Measurements from ENCODE around the gene CSGALNACT2.
A peak's percentile ranks its signal among the peaks of the same experiment; 100 is the strongest.
"Not testable (repeated sequence)": the region's sequence is repeated elsewhere in the genome, so short reads cannot be mapped to it uniquely, and the experiment has no call there.

Gene CSGALNACT2

DNA sequence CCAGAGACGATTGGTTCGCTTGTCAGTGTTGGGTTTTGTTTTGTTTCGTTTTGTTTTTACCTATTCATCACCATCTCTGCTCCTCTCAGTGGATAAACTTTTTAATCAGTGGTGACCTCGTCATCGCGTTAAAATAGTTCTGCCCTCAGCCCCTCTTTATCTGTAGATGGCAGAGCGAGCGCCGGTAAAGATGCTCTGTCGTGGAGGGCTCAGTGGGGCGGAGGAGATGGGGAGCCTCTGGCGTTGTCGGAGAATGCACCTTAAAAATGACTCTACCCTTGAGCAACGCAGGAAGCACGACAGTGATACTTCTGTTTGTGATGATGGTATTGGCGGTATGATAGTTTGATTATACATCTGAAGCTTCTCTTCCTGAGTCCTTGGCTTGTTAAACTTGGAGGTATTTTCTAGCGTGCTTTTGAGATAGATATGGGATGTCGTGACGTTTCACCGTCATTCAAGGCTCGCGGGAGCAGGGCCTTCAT lies 554 bp downstream of the CSGALNACT2 start:
- no peak for FAIRE-seq

DNA sequence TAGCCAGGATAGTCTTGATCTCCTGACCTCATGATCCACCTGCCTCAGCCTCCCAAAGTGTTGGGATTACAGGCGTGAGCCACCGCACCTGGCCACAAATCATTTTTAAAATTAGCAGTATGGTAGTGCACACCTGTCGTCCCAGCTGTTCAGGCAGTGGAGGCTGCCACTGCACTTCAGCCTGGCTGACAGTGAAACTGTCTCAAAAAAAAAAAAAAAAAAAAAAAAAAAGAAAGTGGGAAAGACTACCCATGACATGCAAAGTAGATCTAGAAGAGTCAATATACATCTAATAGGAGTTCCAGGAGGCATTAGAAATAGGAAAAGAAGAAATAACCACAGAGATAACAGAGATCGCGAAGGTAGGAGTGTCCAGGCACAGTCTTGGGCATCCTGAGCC lies 3.2 kb downstream of the CSGALNACT2 start:
- FAIRE-seq, result no peak
- no peak for DNase-seq (ENCODE audit: low spot score)

More for the DNA sequence above, 554 bp downstream of the CSGALNACT2 start:
- DNase-seq (ENCODE audit: low spot score), result peak; percentile 62

GRCh38 chr10:43145311-43145710 lies 7.1 kb downstream of the CSGALNACT2 start:
- no peak for FAIRE-seq
- no peak for DNase-seq (ENCODE audit: low spot score)

GRCh38 chr10:43145936-43146335 lies 7.7 kb downstream of the CSGALNACT2 start:
- FAIRE-seq; DNase-seq (ENCODE audit: low spot score): not testable (repeated sequence)

DNA sequence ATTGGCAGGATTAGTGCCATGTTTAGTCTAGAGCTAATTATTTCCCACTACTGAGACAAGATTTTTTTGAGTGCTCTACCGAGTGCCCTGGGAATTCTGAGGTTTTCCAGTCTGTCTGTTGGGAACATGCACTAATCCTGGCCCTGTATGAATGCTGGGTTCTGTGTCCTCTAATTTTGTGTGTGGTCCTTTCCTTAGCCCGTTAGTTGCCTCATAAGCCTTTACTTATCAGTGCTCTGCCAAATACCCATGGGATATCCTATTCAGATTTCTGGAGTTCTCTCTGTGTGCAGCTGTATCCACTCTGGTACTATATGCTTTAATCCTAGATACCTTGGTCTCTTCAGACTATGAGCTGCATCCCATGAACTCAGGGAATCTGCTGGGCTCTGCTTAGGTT lies 13.1 kb downstream of the CSGALNACT2 start:
- DNase-seq (ENCODE audit: low spot score), result no peak
- FAIRE-seq, result no peak

DNA sequence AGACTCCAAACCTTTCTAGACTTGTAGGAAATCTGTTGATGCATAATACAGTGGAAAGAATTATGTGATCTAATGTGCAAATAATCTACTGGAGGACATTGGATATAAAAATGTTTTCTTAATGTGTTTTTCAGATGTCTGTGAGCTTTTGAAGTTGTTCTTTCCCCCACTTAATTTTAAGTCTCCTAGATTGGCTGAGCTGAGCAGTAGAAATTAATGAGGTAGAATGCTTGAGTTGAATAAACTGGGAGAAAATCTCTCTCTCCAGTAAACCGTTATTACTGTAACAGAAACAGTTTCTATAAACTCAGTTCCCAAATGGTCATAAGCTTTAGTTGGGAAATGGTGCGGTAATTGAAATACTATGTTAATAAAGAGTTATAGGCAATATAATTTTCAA lies 15.7 kb downstream of the CSGALNACT2 start:
- DNase-seq (ENCODE audit: low spot score), result no peak
- no peak for FAIRE-seq

DNA sequence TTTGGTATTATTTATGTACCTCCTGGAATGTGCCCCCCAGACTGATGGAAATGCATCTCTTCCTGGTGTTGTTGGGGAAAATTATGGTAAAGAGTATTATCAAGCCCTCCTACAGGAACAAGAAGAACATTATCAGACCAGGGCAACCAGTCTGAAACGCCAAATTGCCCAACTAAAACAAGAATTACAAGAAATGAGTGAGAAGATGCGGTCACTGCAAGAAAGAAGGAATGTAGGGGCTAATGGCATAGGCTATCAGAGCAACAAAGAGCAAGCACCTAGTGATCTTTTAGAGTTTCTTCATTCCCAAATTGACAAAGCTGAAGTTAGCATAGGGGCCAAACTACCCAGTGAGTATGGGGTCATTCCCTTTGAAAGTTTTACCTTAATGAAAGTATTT lies 17.0 kb downstream of the CSGALNACT2 start:
- FAIRE-seq (peak; percentile 58), DNase-seq (ENCODE audit: low spot score) (no peak)

DNA sequence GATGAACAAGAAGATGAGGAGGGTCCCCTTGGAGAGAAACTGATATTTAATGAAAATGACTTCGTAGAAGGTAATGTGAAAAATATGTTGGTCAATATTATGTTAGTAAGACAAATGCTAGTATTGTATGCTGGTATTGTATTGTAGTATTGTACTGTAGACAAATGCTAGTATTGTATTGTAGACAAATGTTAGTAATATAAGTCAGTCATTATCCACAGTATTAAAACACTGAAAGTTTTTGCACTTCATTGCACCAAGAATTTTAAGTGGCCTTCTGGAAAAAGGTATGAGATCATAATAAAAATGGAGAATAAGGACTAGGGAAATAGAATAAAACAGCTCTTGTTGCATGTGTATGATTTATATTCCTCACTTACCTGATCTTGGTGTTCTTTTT lies 17.5 kb downstream of the CSGALNACT2 start:
- peak; percentile 9 for FAIRE-seq

DNA sequence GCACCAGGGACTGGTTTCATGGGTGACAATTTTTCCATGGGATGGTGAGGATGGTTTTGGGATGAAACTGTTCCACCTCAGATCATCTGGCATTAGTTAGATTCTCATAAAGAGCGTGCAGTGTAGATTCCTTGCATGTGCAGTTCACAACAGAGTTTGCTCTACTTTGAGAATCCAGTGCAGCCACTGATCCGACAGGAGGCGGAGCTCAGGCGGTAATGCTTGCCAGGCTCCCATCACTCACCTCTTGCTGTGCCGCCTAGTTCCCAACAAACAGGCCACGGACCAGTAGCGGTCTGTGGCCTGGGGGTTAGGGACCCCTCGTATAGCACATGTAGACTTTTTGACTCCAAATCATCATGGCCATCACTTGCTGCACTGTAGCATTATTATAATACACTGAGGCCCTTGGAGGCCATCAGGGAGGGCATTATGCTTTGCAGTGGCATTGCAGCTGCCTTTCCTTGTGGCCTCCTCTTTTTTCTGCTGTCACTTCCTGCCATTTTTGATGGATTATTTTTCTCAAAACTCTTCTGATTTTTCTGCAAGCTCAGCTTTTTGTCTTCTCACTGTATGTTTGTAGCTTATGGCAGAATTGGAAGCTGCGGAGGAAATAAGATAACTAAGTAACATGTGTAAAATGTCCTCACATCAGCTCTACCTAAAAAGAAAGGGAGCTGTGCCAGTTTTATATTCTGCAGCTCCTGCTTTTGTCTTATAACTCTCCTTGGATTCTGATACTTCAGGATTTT lies 18.5 kb downstream of the CSGALNACT2 start:
- DNase-seq (ENCODE audit: low spot score) (no peak), FAIRE-seq (peak; percentile 20)

More for the DNA sequence above, 17.5 kb downstream of the CSGALNACT2 start:
- DNase-seq (ENCODE audit: low spot score), result no peak

DNA sequence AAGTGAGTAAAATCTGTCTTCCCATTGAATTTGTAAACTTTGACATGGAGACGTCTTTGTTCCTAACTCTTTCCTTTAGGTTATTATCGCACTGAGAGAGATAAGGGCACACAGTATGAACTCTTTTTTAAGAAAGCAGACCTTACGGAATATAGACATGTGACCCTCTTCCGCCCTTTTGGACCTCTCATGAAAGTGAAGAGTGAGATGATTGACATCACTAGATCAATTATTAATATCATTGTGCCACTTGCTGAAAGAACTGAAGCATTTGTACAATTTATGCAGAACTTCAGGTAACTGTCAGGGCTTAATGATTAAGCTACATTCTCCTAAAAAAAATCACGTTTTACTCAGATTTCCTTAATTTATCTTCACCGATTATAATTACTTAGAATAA lies 20.4 kb downstream of the CSGALNACT2 start:
- DNase-seq (ENCODE audit: low spot score), result no peak
- FAIRE-seq, result no peak

- FAIRE-seq, result no peak
These were observed 22.0 kb downstream of the CSGALNACT2 start for GRCh38 chr10:43160046-43160920.

GRCh38 chr10:43160921-43161255 lies 22.6 kb downstream of the CSGALNACT2 start:
- DNase-seq (ENCODE audit: low spot score) (no peak), FAIRE-seq (no peak)

More at GRCh38 chr10:43160046-43160920, 22.0 kb downstream of the CSGALNACT2 start:
- DNase-seq (ENCODE audit: low spot score), result no peak

DNA sequence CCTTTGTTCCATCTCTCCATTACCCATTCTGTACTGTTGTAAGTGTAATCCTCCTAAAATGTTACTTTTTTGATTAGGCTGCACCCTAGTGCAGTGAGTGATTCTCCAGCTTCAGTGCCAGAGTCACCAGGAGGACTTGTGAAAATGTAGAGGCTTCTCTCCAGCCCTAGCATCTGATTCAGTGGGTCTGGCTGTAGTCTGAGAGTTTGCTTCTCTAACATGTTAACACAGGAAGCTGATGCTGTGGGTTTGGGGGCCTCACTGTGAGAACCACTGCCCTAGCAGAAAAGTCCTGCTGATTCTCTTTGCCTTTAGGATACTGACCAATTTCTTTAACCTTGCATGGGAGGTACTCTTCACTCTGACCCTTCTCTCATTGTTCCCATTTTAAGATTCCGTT lies 24.4 kb downstream of the CSGALNACT2 start:
- FAIRE-seq (no peak), DNase-seq (ENCODE audit: low spot score) (no peak)

DNA sequence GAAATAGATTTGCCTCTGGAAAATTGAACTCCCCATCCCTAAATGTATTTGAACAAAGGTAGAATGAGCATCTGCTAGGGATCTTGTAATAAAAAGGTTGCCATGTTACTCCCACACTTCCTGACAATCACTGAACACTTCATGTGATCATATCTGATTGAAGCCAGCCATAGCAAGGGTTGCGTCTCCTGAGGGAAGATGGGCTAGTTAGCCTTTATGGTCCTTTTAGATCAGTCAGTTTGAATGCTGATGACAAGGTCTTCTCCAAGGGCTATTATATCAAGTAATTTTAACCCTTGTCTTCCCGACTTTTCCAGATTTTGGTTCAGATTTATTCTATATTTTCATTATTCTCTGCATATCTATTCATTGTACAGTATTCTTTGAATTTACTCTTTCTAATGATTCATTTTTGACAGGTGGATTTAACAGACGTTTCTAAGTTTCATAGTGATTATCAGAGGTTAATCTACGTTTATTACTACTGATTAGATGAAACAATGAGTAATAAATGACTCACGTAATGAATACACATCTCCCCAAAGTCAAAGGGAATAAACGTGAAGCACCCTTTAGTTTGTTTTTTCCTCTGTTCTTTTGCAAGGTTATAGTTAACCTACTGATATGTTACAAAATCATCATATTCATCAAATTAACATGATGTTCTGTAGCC lies 28.1 kb downstream of the CSGALNACT2 start:
- no peak for DNase-seq (ENCODE audit: low spot score)
- no peak for FAIRE-seq

DNA sequence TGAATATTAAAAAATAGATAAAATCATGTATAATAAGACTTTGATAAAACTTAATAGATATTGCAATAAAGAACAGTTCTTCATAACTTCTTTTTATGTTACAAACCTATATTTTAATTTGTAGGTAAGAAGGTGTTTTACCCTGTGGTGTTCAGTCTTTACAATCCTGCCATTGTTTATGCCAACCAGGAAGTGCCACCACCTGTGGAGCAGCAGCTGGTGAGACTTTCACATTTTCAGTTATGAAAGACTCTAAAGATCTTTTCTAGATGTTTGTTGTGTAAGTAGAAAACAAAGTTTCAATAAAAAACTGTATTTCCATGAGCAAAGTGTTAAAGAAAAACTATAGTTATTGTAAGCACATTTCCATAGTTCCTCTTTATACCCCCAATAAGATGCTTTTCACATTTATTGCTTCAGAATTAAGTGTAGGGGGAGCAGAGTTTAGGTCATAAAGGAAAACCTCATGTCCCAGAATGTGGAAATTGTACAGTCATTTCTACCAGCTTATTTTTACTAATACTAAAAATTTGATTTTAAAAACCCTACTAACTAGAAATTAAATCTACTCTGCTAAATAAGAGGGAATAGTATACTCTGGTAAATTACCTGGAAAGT lies 28.7 kb downstream of the CSGALNACT2 start:
- FAIRE-seq (no peak), DNase-seq (ENCODE audit: low spot score) (no peak)

- DNase-seq (ENCODE audit: low spot score) (no peak), FAIRE-seq (no peak)
These were observed 29.2 kb downstream of the CSGALNACT2 start for GRCh38 chr10:43167498-43167889.

- FAIRE-seq, result no peak
- DNase-seq (ENCODE audit: low spot score), result no peak
These were observed 32.2 kb downstream of the CSGALNACT2 start for GRCh38 chr10:43170491-43170890.

DNA sequence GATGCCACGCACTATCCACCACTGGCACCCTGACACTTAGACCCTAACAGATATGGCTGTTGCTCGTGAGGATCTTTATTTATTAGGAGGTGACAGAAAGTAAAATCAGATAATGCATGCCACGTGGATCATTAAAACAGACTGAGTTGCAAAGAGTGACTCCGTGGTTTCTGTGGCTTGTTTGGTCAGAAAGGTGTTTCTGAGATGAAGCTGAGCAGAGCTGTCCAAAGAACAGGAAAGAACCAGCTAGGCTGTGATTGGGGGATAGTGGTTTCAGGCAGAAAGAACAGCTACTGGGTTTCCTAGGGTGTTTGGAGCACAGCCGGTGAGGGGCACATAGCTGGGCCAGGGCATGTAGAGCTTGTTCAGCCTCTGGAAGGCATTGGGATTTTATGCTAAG lies 34.4 kb downstream of the CSGALNACT2 start:
- DNase-seq (ENCODE audit: low spot score), result no peak
- no peak for FAIRE-seq

DNA sequence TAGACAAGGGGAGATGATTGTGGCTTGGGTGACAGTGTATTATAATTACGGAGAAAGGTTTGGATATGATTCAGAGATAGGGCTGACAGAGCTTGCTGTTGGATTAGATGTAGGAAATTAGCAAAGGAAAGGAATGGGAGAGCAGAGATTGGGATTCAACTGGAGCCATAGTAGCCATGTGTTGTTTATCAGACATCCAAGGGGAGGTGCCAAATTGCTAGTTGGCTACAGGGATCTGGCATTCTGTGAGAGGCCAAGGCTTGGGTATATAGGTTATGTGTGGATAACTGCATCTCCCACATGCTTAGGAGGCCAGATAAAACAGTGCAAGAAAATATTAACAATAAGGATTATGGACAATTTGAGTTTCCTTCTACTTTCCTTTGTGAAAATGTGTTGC lies 34.9 kb downstream of the CSGALNACT2 start:
- no peak for FAIRE-seq

DNA sequence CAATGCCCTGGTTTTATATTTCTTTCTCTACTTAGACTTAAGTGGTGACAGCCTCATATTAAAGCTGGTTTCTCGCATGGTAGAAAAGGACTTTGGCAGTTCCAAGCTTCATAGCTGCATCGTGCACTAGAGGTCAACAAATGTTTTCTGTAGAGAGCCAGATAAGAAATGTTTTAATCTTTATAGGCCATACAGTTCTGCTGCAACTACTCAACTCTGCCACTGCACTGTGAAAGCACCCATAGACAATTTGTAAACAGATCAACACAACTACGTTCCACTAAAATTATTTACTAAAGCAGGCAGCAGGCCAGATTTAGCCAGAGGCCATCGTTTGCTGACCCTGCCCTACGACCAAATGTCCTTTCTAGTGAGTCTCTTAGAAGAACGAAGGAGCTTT lies 36.7 kb downstream of the CSGALNACT2 start:
- no peak for DNase-seq (ENCODE audit: low spot score)
- no peak for FAIRE-seq

More for the DNA sequence above, 34.9 kb downstream of the CSGALNACT2 start:
- DNase-seq (ENCODE audit: low spot score), result no peak

DNA sequence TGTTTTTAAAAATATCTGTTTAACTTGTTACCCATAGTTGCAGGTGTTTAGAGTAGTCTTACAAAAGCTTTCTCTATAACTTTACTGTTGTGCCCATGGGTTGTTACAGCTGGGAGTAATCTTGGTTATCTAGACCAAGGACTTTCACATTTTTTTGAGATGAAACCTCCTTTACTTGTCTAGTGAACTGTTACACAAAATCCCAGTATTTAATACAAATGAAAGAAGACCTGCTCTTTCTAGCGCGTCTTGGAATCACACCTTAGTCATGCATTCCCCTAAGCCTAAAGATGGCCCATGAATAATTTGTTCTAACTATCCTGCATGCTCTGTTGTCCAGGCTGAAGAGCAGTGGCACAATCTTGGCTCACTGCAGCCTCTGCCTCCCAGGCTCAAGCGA lies 38.0 kb downstream of the CSGALNACT2 start:
- no peak for FAIRE-seq
- DNase-seq (ENCODE audit: low spot score), result no peak
